Measurements from ENCODE around the gene MACROH2A1. TPM values are rescaled to one million over a fixed set of nuclear protein-coding genes. Genes with fewer than 3 reads are reported as not detected.

Gene MACROH2A1
- total RNA-seq, 1 donor from 2014 or later, result 101 TPM

DNA sequence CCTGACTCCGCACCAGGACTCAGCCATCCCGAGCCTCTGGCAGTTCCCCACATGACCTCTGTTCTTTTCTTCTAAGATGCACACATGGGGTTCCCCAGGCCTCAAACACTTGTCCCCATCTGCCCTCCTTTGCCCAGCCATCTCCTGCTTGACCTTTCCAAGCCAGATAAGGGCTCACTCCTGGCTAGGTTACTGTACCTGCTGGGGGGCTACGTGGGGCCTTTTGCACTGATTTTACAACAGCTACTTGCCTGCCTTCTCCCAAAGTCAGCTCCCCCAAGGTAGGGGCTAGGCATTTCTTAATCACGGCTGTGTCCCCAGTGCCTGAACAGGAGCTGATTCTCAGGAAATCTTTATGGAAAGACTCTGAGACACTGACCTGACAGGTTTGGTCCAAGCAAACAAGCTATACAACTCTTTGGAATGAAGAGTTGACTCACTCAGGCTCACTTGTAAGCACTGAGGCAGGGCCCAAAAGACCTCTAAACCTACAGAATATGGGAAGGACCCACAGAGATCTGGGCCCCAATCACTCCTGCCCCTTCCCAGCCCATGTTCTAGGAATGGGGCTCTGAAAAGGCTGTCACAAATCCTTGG is 2.5 kb downstream of the MACROH2A1 start:
- no peak for DNase-seq

DNA sequence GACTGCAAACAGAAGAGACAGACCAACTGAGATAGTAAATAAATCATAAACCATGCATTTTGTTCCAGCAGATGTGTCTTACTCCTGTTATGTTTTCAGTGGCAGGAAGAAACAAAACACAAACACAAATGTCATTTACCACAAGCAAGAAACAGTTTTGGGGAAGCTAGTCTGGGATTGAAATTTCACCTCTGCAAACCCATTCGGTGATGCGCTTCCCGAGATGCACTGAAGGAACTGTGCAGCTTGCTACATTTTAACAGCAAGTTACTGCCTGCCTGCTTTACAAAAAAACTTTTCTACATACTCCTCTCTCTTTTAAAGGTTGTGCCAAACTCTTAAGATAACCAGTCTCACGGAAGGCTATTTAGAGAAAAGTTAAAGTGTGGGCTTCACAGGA is 3.2 kb downstream of the MACROH2A1 start:
- DNase-seq, result no peak

DNA sequence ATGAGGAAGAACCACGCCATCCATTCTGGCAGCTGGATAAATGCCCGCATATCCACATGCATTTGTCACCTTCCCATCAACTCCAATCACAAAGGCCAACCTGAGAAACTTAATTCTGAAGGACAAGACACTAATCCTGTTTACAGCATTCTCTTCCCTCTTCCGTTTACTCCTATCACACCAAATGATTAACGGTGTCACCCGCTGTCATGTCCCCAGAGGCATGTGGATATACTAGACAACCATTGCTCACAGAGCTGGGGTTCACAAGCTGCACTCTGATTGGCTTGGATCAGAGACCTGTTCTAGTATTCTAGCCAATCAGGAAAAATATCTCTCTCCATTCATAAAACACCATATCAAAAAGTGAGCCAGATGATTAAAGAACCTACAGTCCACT is 3.6 kb downstream of the MACROH2A1 start:
- DNase-seq, result no peak

DNA sequence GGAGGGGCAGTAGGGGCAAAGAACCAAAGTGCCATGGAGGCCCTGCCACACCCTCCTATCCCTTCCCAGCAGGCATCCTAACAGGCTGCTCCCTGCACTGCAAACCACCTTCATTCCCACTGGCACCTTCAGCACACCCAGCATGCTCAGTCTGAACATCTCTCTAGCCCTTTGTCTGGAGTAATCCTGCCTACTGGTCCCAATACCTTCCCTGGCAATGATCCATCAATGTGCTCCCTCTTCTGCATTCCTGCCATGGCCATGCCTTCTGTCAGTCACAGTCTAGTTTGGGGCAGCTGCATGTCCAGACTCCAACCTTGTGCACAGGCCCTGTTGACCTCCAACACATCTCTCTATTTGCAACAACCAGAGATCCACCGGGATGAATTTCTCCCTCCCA is 4.9 kb downstream of the MACROH2A1 start:
- DNase-seq, result no peak

DNA sequence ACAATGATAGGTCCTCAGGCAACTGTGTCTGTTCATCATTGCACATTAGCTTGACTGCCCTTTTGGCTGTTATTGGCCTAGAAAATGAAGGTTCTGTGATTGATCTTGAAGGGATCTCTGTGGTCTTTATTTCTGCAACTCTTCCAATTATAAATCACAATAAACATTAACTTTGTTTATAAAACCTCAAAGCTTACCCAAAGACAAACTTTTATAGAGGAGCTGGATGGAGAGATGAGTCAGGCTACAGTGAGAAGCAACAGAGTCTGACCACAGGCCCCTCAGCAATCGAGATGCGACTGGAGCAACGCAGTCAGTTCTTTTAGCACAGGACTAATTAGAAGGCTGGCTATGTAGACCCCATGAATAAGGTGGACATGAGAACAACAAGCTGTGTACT is 5.3 kb downstream of the MACROH2A1 start:
- no peak for DNase-seq

DNA sequence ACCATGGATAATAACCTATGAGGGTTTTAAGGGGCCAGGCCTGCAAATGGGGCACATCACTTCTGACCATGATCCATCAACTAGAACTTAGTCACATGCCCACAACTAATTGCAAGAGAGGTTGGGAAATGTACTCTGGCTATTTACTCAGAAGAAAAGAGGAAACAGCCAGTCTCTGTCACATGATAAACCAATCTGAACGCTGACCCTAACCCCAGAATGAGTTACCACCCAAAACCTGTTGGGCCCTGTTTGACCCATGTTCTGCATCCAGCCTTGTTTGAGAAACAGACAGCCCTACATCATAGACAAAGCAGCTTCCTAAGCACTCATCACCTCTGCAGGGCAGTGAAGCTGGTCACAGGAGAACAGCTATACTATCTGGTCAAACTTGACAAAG is 5.8 kb downstream of the MACROH2A1 start:
- no peak for DNase-seq

DNA sequence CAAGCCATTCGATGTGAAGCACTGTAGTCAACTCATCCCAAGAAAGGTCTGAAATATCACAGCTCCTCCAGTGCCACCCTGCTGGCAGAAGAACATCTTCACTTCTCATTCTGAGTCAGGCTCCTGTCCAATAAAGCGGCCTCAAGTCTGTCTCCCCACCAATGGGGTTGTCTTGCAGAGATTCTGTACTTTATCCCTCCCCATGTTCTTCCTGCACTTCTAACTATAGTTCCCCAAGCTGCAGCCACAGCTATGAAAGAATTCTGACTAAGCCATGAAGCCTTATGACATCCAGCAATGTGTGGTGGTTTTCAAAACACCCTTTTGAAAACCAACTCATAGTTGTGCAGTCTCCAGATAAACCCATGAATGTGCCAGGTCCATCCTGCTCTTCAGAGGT is 6.8 kb downstream of the MACROH2A1 start:
- DNase-seq, result no peak

DNA sequence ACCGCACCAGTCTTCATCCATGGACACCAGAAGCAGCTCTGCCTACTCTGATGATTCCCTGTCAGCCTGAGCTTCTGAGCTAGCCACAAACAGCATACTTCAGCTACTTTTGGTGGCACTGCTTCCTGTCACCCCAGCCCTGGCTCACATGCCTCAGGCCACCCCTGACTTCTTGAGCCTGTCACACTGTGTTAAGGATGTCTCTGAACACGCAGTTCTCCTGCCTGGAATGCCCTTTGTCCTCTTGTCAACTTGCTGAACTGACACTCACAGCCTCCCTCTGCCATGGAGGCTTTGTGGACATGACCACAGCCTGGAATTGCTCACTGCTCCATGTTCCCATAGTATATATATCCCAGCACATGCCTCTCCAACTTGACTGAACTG is 7.2 kb downstream of the MACROH2A1 start:
- no peak for DNase-seq

DNA sequence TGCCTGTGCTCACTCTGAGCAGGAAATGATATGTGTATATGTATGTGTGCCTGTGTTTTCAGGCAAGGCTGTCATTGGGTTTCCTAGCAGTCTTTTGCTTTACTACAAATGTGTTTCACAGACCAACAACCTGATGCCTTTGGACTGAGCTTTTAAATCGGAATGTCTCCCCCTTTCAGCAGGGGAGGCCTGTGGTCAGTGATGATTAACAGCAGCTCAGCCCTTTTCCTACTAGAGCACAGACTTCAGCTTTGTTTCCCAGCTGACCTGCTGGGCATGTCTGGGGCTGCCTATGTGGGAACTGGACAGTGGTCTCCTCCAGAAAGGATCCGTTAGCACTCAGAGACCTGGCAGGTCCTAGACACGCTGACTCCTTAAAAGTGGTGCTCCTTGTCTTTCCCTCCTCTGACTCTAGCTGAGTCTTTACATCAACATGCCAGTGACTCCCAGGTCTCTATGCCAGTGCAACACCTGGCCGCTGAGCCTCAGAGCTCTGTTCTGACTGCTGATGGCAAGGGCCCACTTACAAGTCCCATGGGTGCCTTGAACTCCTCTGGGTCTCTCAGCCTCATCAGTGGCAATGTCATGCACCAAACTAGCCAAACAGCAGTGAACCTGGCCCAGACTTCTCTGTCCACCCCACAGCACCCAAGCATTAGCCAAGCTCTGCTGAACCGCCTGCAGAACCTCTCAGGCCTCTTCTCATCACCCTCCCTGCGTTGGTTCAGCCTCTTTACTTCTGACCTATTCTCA is 7.7 kb downstream of the MACROH2A1 start:
- DNase-seq, result no peak

DNA sequence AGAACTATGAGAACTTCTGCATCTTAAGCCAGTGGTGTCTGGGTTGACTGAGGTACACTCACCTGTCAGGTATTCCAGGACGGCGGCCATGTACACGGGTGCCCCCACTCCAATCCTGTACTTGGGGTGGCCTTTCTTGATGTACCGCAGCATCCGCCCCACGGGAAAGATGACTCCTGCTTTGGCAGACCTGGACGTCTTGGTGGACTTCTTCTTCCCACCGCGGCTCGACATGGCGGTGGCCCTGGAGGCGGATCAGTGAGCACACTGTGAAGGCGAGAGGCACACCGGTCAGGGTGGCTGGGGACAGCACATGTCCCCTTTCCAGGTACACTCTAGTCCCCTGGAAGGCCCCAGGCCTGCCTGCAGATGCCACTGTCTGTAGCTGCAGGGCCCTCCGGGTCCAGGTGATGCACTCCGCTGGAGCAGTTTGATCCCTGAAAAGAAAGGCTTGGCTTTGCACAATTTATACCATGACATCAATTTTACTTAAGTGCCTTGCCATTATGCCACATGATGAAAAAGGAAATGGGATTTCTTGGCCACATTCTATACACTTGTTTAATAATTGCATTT is 10.1 kb downstream of the MACROH2A1 start:
- DNase-seq, result no peak

DNA sequence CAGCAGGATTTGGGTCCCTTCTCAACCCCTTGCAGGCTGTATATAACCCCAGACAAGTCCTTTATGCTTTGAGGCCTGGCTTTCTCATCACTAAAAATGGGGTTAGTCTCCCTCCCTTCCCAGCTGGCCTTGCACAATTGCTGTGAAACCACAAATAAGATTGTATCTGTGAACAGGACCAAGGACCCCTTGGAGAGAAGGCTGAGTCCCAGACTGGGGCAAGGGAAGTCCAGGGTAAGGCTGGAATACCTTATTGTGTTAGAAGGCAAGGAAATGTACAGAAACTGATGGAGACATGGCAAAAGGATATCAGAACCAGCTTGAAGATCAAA is 11.4 kb downstream of the MACROH2A1 start:
- no peak for DNase-seq

DNA sequence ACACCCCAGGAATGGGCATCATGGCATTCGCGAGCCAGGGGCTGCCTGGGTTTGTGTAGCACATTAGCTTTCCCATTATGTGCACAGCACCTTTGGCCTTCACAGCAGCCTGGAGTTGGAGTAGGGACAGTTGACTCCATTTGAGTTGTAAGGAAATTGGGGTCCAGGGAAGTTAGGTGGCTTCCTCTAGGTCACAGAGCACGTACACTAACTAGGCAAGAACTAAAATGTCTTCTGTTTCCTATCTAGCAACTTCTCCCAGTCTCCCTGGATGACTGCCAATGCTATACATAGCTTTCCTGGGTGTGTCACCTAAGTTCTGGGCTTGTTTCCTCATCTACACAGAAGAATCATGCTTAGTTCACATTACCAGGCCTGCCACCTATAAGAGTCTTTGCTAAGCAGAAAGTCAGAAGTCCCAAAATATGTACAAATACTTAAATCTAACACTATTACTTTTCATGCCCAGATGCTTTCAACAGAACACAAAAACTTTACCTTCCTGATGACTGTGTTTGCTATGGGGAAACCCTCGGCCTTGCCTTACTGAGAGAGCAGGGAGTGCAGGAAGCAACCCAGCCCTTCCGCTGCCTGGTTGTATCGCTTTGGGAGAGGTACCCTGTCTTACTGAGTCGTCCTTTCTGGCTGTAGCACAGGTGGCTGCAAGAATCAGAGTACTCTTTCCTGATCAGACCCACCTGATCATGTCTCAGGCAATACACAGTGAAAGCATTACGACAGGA is 12.0 kb downstream of the MACROH2A1 start:
- no peak for DNase-seq

DNA sequence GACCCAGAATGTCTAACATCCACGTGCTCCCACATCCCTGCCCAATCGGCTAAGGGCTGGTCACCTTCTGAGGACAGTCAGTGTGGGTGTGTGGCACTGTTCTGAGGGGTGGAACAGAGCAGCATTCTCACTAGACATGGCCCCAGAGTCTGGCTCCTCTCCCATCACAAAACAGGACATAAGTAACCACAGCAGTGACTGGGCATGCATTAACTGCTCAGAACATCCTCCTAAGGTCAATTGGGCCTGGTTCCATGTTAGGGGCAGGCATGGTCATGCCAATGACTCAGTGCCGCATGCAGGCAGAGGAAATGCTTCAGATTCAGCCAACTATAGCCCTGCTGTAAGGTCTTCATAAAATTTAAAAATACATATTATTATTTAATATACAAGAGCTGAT is 12.9 kb downstream of the MACROH2A1 start:
- no peak for DNase-seq

DNA sequence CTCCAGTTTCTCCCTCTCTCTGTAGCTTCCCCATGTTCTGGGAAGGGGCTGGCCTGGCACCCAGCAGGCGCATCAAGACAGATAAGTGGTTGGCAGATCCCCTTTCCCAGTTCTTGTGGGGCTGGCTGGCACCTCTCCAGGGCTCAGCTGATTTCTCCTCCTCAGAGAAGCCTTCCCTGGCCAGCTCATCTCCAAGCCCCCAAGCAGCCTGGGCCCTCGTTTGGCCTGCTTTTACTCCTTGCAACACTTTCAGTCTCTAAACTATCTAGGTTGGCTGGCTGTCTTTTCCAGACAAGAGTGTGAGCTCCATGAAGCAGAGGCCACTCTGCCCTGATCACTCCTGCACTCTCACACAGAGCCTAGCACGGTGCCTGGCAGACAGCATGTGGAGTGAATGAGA is 13.5 kb downstream of the MACROH2A1 start:
- DNase-seq, result no peak

DNA sequence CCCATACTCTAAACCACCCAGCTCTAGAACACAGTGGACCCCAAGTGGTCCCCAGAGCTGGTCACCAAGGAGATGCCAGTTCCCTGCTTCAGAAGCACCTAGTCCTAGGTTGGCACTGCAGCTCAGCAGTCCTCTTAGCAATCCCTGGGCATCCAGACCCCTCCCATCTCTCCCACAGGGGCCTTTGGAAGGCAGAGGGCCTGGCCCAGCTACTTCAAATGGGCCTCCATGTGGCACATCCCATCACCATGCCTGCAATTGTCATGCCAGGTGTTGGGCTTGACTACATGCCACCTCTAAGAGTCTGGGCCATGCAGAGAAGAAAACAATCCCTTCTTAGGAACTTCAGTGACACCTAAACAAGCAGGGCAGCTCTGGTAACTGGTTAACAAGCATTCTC is 14.1 kb downstream of the MACROH2A1 start:
- no peak for DNase-seq

DNA sequence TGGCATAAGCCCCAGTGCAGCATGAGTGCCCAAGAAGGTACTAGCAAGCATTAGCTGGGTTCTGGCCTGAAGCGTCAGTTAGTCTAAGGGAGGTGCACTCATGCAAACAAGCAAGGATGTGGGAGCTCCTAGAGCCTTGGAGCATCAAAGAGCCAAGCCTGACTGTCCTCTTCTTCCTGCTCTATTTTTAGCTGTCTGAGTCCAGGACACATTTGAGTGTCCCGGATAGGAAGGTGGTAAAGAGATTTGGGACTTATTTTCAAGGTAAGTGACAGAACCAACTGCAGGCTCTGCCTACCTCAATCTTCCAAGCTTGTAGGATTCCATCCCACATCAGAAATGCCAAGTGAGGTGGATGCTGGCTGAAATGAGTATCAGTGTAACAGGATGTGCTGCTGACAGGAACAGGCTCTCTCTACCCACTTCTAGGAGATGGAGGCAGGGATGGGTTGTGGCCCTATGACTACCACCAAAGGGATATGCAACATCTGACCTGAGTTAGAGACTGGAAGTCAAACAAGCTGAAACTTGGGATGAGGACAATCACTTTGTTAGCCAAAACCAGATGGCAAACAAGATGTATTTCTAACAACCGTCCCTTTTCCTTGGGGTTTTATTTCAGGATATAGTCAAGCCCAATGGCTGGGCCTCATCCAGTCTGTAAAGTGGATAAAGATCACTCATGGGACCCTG is 15.1 kb downstream of the MACROH2A1 start:
- no peak for DNase-seq

DNA sequence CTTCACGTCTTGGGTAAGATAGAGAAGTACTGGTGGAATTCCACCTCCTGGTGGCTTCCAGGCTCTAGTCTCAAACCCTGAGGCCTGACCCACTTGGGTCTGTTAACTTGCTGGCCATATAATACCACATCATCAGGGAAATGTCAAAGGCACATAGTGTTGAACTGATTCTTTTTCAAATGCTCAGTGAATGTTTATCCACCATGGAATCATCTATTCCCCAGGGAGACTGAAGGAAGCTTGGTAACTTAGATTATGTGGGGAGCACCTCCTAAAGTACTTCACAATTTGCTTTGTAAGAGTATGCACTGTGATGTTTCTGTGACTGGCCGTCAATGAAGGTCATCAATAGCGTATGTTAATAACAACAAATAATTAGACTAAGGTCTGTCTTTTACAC is 16.1 kb downstream of the MACROH2A1 start:
- no peak for DNase-seq

DNA sequence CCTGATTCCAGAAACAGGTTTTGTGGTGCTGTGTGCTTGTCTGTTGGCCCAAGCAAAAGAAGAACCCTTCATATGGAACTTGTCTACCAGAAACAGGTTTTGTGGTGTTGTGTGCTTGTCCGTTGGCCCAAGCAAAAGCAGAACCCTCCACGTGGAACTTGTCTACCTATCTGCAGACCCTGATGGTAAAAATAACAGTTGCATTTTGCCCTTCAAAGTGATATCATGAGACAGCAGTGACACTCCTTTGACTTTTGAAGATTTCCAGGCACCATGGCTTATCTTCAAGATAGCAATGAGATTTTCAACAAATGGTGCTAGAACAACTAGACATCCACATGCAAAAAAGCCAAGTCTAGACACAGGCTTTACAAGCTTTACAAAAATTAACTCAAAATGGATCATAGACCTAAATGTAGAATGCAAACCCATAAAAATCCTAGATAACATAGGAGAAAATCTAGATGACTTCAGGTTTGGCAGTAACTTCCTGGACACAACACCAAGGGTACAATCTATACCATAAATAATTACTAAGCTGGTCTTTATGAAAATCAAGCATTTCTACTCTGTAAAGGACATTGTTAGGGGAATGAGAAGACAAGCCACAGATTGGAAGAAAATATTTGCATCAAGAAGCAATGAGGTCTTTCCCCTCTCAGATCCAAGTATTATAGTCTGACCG is 16.8 kb downstream of the MACROH2A1 start:
- no peak for DNase-seq

DNA sequence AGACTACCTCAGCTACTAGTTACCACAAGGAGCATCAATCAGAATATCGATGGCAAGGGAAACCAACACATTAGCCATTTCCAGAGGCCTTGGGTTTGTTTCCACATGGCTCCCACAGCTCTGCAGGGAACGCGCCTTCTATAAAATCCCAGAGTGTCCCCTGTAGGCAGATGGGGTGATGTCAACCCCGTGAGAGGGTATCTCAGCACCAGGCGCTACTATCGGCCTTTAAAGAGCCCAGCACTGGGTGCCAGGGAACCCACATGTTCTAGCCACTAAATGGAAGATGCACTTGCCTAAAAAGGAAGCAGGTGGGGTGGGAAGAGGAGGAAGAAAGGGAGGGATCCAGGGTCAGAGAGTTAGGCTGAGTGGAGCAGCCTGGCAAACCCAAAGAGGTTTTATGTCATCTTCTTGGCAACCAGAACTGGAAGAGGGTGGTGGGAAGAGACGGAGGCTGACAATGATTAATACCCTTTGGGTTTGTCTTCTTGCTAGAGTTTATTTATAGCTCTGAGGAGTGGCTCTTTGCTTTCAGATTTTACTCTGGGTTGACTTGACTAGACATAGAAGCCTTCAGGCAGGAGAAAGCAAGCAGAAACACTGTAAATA is 19.9 kb downstream of the MACROH2A1 start:
- DNase-seq, result no peak

DNA sequence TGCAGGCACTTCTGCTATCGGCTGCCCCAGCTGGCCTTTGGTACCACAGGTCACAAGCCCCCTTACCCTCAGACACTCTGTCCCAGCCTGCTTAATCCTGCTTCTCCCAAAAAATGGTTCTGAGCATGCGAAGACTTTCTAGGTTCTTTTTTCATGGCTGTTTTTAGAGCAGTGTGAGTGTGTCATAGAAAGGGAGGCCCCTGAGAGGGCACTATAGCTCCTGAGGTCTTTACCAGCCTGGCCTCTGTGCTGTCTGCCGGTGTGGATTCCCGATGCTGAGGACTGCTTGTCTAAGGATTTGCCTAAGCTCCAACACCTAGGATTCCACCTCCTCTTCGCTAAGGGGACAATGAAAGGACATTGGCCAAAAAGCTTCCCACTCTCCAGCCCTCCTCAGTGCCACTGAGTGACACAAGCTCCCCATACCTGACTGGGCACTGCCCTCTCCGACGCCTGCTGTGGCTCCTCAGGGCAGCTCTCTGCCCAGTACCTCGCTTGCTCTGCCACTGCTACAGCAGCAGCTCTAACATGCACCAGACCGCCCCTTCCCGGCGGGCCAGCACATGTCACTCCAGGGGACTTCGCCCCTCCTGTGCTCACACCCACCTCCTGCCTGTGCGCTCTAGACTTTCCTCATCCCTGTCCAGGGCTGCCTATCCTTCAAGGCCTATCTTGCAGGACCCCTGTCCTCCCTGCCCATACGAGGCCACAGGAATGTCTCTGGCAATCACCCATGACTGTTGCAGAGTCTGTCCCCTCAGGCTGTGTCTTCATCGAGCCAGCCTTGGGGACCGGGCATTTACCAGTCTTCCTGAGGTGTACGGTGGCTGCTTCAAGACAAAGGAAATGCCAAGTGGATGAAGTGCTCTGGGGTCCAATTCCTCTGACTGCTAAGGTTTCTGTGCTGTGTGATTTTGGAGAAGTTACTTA is 21.0 kb downstream of the MACROH2A1 start:
- no peak for DNase-seq
